Psoas muscle (tissue), 8 donors: ENCODE results near the gene STAM. TPM values are rescaled to one million over a fixed set of nuclear protein-coding genes. Genes with fewer than 3 reads are reported as not detected.

Source experiments
- ATAC-seq, 4 donors: fragments of 200-7000 bp; cut with Tn5 transposase; one replicate each; pipeline ENCODE4 v1.9.1; 2020; ENCODE audit warnings: moderate library complexity in 3 of 4, mild to moderate bottlenecking in 2 of 4
- DNase-seq, 2 donors: peaks; one replicate each; pipeline ENCODE4 v3.0.0-alpha.2; 2020
- H3K27ac ChIP-seq: fragments of 200-600 bp; one replicate; pipeline ENCODE4 v1.8.0; 2022
- H3K27me3 ChIP-seq, 3 donors: fragments of 200-600 bp in 1 of 3; one replicate each; pipeline versions ENCODE4 v1.6.1 to v1.8.0; 2013 to 2022; ENCODE audit warnings: low read length in 2 of 3, mild to moderate bottlenecking in 2 of 3, moderate library complexity in 1 of 3; ENCODE audit not compliant: insufficient read depth in 3 of 3
- H3K36me3 ChIP-seq, 2 donors: fragments of 200-600 bp in 1 of 2; one replicate each; pipeline versions ENCODE4 v1.6.1 to v1.8.0; 2013 to 2022; ENCODE audit warnings: low read depth in 1 of 2, mild to moderate bottlenecking in 1 of 2, moderate library complexity in 1 of 2; ENCODE audit not compliant: insufficient read depth in 1 of 2
- H3K4me1 ChIP-seq: fragments of 200-600 bp; one replicate; pipeline ENCODE4 v1.8.0; 2022
- H3K4me3 ChIP-seq: fragments of 200-600 bp; one replicate; pipeline ENCODE4 v1.8.0; 2022; ENCODE audit warnings: mild to moderate bottlenecking
- H3K9me3 ChIP-seq: fragments of 200-600 bp; one replicate; pipeline ENCODE4 v1.8.0; 2022
- WGBS, 3 donors: extraction: QIAGEN DNeasy Blood & Tissue Kit; methylation state at CpG; one replicate each; pipeline versions ENCODE4 v1.1.6 to v1.1.7; 2013; 5-methylcytosine and 5-hydroxymethylcytosine counted together
- intact Hi-C, 2 donors: fragments of 100-400 bp; cut with DNase I; formaldehyde crosslinking; loops; one replicate each; pipeline versions ENCODE4 v1.11.0 to v1.14.2; 2022
- polyA plus RNA-seq, 3 donors: library from polyadenylated mRNA; stranded (reverse); fragments of 200-250 nt; gene quantifications; one replicate each; pipeline ENCODE4 v1.2.3, GENCODE V29; 2013
- total RNA-seq, 4 donors: library from RNA; stranded (reverse); fragmentation: NEBNext Ultra II Directional in 2 of 4; extraction: Animal tissue kit (Norgen Biotek cat#: 25700) in 2 of 4; gene quantifications; one replicate each; pipeline versions ENCODE4 v1.2.1 to v1.2.4, GENCODE V29; 2021 to 2023
- TF ChIP-seq, protein P1 (sequence below): fragments of 200-600 bp; IDR thresholded peaks from one replicate; pipeline ENCODE4 v1.8.0; 2022; ENCODE audit warnings: antibody characterized with exemption
- donor health status: healthy with polysubstance abuse.
- donor health status: DM: no; HTN: no; CAD: no; lungs with moderate emphysema.
- donor health status: Bipolar disorder and iron deficiency.
- donor health status: healthy.
- donor health status: DM: yes; HTN: yes; CAD: no.
- donor health status: DM: no; HTN: no; CAD: no.
- donor health status: DM: no; HTN: no; CAD: no.
- donor health status: DM: yes; HTN: yes; CAD: no.

The STAM gene
- total and polyA plus RNA-seq, 7 donors, result 16.3 to 42.4 (median 31.9) TPM

DNA sequence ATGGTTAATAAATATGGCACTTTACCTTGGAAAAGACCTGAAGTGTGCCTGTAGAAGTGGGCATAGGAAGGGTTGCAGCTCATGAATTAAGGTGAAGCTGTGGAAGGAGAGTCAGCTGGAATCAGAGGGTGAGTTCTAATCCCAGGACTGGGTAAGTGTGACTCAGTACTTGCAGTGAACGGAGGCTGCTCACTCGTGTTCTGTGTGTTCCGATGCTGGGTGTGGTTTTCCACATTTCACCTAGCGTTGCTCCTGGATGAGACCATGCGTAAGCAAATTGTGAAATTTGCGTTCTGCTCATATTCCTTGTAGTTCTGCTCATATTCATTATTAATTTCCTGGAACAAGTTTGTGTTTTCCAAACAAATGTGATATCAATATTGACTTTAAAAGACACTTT lies 85.7 kb downstream of the STAM start:
- Histone ChIP-seq H3K4me3 (no peak overlapping the region), H3K36me3 (peaks cover 0 to 3% of the 10 kb centered on the region in 2 donors), H3K9me3 (no peaks in the 10 kb centered on the region), H3K27me3 (no peaks in the 10 kb centered on the region), H3K4me1 (peaks cover 17% of the 10 kb centered on the region), H3K27ac (peak overlapping the region; percentile 15)
- intact Hi-C loops, result no loop called here
- ATAC-seq, result peak; percentile 40 to 86 (median 74)
- TF ChIP-seq, protein P1, sequence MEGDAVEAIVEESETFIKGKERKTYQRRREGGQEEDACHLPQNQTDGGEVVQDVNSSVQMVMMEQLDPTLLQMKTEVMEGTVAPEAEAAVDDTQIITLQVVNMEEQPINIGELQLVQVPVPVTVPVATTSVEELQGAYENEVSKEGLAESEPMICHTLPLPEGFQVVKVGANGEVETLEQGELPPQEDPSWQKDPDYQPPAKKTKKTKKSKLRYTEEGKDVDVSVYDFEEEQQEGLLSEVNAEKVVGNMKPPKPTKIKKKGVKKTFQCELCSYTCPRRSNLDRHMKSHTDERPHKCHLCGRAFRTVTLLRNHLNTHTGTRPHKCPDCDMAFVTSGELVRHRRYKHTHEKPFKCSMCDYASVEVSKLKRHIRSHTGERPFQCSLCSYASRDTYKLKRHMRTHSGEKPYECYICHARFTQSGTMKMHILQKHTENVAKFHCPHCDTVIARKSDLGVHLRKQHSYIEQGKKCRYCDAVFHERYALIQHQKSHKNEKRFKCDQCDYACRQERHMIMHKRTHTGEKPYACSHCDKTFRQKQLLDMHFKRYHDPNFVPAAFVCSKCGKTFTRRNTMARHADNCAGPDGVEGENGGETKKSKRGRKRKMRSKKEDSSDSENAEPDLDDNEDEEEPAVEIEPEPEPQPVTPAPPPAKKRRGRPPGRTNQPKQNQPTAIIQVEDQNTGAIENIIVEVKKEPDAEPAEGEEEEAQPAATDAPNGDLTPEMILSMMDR, result no peak
- WGBS, 3 donors, result 63 to 90% (median 82%) methylated on average over 6 of the region's 6 CpGs
- DNase-seq, result no peak

DNA sequence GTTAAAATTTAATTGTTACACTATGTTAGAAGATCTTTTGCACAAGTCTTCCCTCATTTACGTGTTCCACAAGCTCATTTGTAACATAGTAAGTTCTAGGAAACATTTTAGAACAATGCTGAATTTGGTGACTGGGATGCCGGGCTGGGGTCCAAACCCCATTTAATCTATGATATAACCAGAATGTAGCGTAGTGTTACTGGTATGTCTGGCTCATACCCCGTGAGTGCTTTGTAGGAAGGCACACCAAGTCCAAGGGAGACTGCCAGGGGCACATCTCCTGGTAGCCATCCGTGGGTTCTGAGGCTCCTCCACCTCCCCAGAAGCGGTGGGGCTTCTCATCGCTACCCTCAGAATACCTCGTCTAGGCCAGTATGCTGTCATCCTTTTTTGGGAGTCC lies 86.7 kb downstream of the STAM start:
- peaks cover 26% of the 10 kb centered on the region for H3K4me1 ChIP-seq
- peak in 1 of 2 donors; percentile 62 for DNase-seq
- peak; percentile 83 to 90 (median 87) for ATAC-seq
- intact Hi-C loops, result no loop called here
- TF ChIP-seq, protein P1, result no peak
- no peak overlapping the region for H3K4me3 ChIP-seq
- H3K27ac ChIP-seq, result no peak overlapping the region
- no peaks in the 10 kb centered on the region for H3K27me3 ChIP-seq
- 29 to 46% (median 34%) methylated on average over 8 of the region's 8 CpGs for WGBS, 3 donors
- no peaks in the 10 kb centered on the region for H3K36me3 ChIP-seq
- no peaks in the 10 kb centered on the region for H3K9me3 ChIP-seq

DNA sequence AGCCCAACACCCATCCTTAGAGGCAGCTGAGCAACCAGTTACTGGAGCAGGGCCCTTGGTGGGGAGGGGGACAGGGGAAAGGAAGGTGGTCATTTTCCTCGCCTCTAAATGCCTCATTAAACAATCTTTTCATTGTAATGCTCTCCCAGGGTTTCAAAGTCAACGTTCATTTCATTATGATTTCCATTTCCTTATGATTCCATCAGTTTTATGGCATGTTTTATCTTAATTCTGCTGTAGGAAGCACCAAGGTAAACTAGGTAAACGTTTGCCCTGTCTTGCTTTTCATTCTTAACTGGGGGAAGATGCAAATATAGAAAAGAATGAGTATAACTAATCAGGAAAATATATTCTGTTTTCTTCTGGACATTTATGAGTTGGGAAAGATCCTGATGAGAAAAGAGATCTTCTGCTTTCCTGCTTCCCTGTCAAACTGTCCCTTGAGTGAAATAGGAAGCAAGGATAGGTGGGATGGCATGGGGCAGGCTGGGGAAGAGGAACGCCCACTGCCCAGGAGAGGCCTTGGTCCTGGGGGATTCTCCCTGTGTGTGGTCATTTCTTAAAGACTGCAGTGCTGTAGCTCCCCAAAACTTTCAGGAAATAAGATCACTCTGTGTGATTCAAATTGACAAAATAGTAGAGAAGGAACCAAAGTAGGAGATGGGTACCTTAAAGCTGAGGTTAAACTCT lies 87.5 kb downstream of the STAM start:
- intact Hi-C loops, result no loop called here
- TF ChIP-seq, protein P1, result no peak
- no peak overlapping the region for H3K27ac ChIP-seq
- H3K9me3 ChIP-seq, result no peaks in the 10 kb centered on the region
- ATAC-seq (no peak), DNase-seq (no peak)
- H3K36me3 ChIP-seq, result no peaks in the 10 kb centered on the region
- no peak overlapping the region for H3K4me3 ChIP-seq
- WGBS, 3 donors, result 69 to 73% (median 70%) methylated on average over 4 of the region's 4 CpGs
- H3K27me3 ChIP-seq, result no peaks in the 10 kb centered on the region
- H3K4me1 ChIP-seq, result peaks cover 29% of the 10 kb centered on the region

DNA sequence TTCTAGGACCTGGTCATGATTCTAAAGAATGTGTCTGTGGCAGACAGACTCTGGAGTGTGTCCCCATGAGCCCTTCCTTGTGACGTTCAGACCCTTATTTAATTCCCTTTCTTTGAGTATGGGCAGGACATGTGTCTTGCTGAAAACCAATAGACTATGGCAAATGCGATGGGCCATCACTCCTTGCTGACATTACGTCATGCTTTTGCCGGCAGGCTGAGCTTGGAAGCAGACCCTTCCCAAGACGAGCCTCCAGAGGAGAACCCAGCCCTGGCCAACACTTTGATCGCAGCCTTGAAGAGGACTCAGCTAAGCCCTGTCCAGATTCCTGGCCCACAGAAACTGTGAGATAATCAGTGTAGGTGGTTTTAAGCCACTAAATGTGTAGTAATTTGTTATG lies 89.7 kb downstream of the STAM start:
- ATAC-seq, result no peak
- no peak overlapping the region for H3K27ac ChIP-seq
- no peaks in the 10 kb centered on the region for H3K9me3 ChIP-seq
- intact Hi-C loops, result no loop called here
- DNase-seq, result no peak
- H3K27me3 ChIP-seq, result no peaks in the 10 kb centered on the region
- H3K4me1 ChIP-seq, result peaks cover 45% of the 10 kb centered on the region
- H3K36me3 ChIP-seq, result no peaks in the 10 kb centered on the region
- TF ChIP-seq, protein P1, result no peak
- 85 to 92% (median 87%) methylated on average over 6 of the region's 6 CpGs for WGBS, 3 donors
- H3K4me3 ChIP-seq, result no peak overlapping the region
